Measurements from ENCODE around the gene TJP3. TPM values are rescaled to one million over a fixed set of nuclear protein-coding genes. Genes with fewer than 3 reads are reported as not detected.
A peak's percentile ranks its signal among the peaks of the same experiment; 100 is the strongest.

Gene TJP3
- total RNA-seq, 4 donors from 2014 or later, result 93.3 to 364 (median 286) TPM

- Histone ChIP-seq H3K4me1 (peaks cover 0 to 24% (median 9%) of the 10 kb centered on the region in 4 donors), H3K27ac (no peak overlapping the region), H3K9me3 (no peaks in the 10 kb centered on the region), H3K36me3 (peaks cover 0 to 10% (median 0%) of the 10 kb centered on the region in 3 donors), H3K27me3 (peaks cover 0 to 8% of the 10 kb centered on the region in 2 donors), H3K4me3 (no peak overlapping the region)
- TF ChIP-seq POLR2A (IDR thresholded peaks at IDR 0.05) (no peak), CTCF (IDR thresholded peaks at IDR 0.05) (no peak)
- DNase-seq, result no peak
These were observed 16.9 kb downstream of the TJP3 start for GRCh38 chr19:3725121-3725520.

GRCh38 chr19:3725640-3726310 is 17.6 kb downstream of the TJP3 start:
- Histone ChIP-seq H3K9me3 (no peaks in the 10 kb centered on the region), H3K4me1 (peaks cover 0 to 23% (median 9%) of the 10 kb centered on the region in 4 donors), H3K36me3 (peaks cover 0 to 17% (median 0%) of the 10 kb centered on the region in 3 donors), H3K27me3 (peaks cover 0 to 8% of the 10 kb centered on the region in 2 donors), H3K27ac (peak overlapping the region in 2 of 4 donors; percentile 65 to 74), H3K4me3 (no peak overlapping the region)
- no peak for TF ChIP-seq CTCF (IDR thresholded peaks at IDR 0.05)
- peak; percentile 41 to 58 for TF ChIP-seq POLR2A (IDR thresholded peaks at IDR 0.05)
- DNase-seq, result peak in 2 of 3 donors; percentile 89 to 92

GRCh38 chr19:3730457-3730958 is 22.3 kb downstream of the TJP3 start:
- peaks cover 0 to 5% (median 0%) of the 10 kb centered on the region in 4 donors for H3K4me1 ChIP-seq
- no peak for DNase-seq
- no peak for TF ChIP-seq POLR2A (IDR thresholded peaks at IDR 0.05)
- no peak for TF ChIP-seq CTCF (IDR thresholded peaks at IDR 0.05)
- H3K9me3 ChIP-seq, result no peaks in the 10 kb centered on the region
- no peaks in the 10 kb centered on the region for H3K27me3 ChIP-seq
- no peak overlapping the region for H3K4me3 ChIP-seq
- H3K27ac ChIP-seq, result no peak overlapping the region
- peaks cover 0 to 52% (median 0%) of the 10 kb centered on the region in 3 donors for H3K36me3 ChIP-seq

GRCh38 chr19:3732108-3732507 is 23.9 kb downstream of the TJP3 start:
- Histone ChIP-seq H3K4me3 (no peak overlapping the region), H3K27me3 (no peaks in the 10 kb centered on the region), H3K36me3 (peaks cover 0 to 62% (median 0%) of the 10 kb centered on the region in 3 donors), H3K9me3 (no peaks in the 10 kb centered on the region), H3K4me1 (no peaks in the 10 kb centered on the region), H3K27ac (no peak overlapping the region)
- TF ChIP-seq POLR2A (IDR thresholded peaks at IDR 0.05), result no peak
- TF ChIP-seq CTCF (IDR thresholded peaks at IDR 0.05), result no peak
- DNase-seq, result no peak

GRCh38 chr19:3733549-3734309 is 25.5 kb downstream of the TJP3 start:
- Histone ChIP-seq H3K4me1 (no peaks in the 10 kb centered on the region), H3K27ac (no peak overlapping the region), H3K9me3 (no peaks in the 10 kb centered on the region), H3K36me3 (peaks cover 0 to 71% (median 0%) of the 10 kb centered on the region in 3 donors), H3K27me3 (no peaks in the 10 kb centered on the region), H3K4me3 (no peak overlapping the region)
- DNase-seq, result no peak
- TF ChIP-seq CTCF (IDR thresholded peaks at IDR 0.05), result no peak
- TF ChIP-seq POLR2A (IDR thresholded peaks at IDR 0.05), result no peak
